ENCODE measurements around the gene ETV3. TPM values are rescaled to one million over a fixed set of nuclear protein-coding genes. Genes with fewer than 3 reads are reported as not detected.

ETV3 gene
- total and polyA plus RNA-seq, 10 of the 15 experiments (the other 5 are each of a cell fraction or from before 2014, with no cell fraction given) = 1.7 to 13.8 (median 7.2) TPM

DNA sequence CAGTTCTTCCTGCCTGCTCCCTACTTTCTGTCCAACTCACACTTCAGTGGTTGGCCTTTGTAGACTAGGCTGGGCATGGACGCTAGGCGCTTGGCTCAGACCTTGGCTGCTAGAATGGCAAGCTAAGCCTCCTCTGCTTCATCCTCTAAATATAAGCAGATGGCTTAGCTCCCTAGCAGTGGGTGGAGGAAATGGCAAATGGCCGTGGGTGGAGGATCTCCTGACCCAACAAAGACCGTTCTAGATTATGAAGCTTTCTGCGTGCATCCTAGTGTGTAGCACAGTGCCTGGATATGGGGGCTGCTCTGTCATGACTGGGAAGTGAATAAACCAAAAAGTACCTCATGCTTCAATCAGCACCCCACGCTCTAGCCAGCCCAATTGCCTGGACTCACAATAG, 28.2 kb downstream of the ETV3 start (continued):
- TF ChIP-seq, protein P1, sequence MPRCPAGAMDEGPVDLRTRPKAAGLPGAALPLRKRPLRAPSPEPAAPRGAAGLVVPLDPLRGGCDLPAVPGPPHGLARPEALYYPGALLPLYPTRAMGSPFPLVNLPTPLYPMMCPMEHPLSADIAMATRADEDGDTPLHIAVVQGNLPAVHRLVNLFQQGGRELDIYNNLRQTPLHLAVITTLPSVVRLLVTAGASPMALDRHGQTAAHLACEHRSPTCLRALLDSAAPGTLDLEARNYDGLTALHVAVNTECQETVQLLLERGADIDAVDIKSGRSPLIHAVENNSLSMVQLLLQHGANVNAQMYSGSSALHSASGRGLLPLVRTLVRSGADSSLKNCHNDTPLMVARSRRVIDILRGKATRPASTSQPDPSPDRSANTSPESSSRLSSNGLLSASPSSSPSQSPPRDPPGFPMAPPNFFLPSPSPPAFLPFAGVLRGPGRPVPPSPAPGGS (IDR thresholded peaks at IDR 0.05; ENCODE audit: borderline replicate concordance, insufficient read depth, low read depth, low read length, poor library complexity, severe bottlenecking) = no peak
- no peak for TF ChIP-seq ZNF622 (IDR thresholded peaks at IDR 0.05)
- TF ChIP-seq, protein P2, sequence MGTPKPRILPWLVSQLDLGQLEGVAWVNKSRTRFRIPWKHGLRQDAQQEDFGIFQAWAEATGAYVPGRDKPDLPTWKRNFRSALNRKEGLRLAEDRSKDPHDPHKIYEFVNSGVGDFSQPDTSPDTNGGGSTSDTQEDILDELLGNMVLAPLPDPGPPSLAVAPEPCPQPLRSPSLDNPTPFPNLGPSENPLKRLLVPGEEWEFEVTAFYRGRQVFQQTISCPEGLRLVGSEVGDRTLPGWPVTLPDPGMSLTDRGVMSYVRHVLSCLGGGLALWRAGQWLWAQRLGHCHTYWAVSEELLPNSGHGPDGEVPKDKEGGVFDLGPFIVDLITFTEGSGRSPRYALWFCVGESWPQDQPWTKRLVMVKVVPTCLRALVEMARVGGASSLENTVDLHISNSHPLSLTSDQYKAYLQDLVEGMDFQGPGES (IDR thresholded peaks at IDR 0.05) = no peak
- TF ChIP-seq, protein P3, sequence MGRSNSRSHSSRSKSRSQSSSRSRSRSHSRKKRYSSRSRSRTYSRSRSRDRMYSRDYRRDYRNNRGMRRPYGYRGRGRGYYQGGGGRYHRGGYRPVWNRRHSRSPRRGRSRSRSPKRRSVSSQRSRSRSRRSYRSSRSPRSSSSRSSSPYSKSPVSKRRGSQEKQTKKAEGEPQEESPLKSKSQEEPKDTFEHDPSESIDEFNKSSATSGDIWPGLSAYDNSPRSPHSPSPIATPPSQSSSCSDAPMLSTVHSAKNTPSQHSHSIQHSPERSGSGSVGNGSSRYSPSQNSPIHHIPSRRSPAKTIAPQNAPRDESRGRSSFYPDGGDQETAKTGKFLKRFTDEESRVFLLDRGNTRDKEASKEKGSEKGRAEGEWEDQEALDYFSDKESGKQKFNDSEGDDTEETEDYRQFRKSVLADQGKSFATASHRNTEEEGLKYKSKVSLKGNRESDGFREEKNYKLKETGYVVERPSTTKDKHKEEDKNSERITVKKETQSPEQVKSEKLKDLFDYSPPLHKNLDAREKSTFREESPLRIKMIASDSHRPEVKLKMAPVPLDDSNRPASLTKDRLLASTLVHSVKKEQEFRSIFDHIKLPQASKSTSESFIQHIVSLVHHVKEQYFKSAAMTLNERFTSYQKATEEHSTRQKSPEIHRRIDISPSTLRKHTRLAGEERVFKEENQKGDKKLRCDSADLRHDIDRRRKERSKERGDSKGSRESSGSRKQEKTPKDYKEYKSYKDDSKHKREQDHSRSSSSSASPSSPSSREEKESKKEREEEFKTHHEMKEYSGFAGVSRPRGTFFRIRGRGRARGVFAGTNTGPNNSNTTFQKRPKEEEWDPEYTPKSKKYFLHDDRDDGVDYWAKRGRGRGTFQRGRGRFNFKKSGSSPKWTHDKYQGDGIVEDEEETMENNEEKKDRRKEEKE (IDR thresholded peaks at IDR 0.05) = no peak

DNA sequence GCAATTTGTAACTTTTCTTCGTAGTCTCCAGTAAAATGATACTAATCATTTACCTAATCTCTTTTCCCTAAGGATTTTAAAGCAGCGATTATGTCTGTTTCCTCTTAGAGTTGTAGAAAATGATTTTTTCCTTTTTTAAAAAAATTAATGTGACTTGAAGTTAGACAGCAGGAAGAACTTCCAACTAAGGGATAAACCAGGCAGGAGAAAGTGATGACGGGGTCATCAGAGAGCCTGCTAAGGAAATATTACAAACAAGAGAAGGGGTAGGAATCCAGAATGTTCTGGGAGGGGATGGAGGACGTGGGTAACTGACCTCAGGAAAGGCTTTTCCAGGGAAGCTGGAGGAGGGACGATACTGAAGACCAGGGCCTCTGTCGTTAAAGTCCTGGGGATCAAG, 29.7 kb downstream of the ETV3 start:
- no peak overlapping the region for H2AFZ ChIP-seq (ENCODE audit: control insufficient read depth, low read depth, low read length)
- no peak for FAIRE-seq
- in situ Hi-C loops (cut with MboI) (no loop called here), intact Hi-C loops (cut with micrococcal nuclease; ENCODE audit: unreplicated experiment) (no loop called here)
- H3K27me3 ChIP-seq (replicated peaks in 1 of 2; ENCODE audit: control insufficient read depth in 2 of 2, insufficient read depth in 2 of 2, low read length in 1 of 2) = 0 out of 4 replicates have a peak, but pooled peaks cover 0 to 2% of the 10 kb centered on the region in 2 experiments
- ATAC-seq = no peak
- no peak overlapping the region for H3K9ac ChIP-seq (ENCODE audit: control insufficient read depth, insufficient read depth, low read length)
- no peak overlapping the region for H3K4me2 ChIP-seq (ENCODE audit: control insufficient read depth, insufficient read depth)
- no peaks in the 10 kb centered on the region for H3K79me2 ChIP-seq (ENCODE audit: control insufficient read depth, insufficient read depth, low read length)
- no peak for DNase-seq (ENCODE audit: low read depth, low spot score)
- ChIA-PET SMC1A (ENCODE audit: uncharacterized antibody, unreplicated experiment) (interaction anchor here (0.8 to 1.3 kb wide), 2 partner anchors 13 to 63 kb away, joined by 3 read pairs; no protein-coding TSS in a partner anchor), CTCF (interaction anchor here (2.7 kb wide), 1 partner anchor 18 kb away, joined by 12 read pairs; no protein-coding TSS in a partner anchor), POLR2A (no interaction called here), RAD21 (ENCODE audit: unreplicated experiment) (no interaction called here)
- no peak overlapping the region for H3K27ac ChIP-seq (ENCODE audit: control insufficient read depth, insufficient read depth)
- H3K4me1 ChIP-seq (ENCODE audit: control insufficient read depth, insufficient read depth, low read length) = peaks cover 27% of the 10 kb centered on the region
- H4K20me1 ChIP-seq (ENCODE audit: control insufficient read depth, insufficient read depth) = no peaks in the 10 kb centered on the region
- 42% methylated on average over 6 of the region's 6 CpGs for WGBS (ENCODE audit: insufficient coverage, insufficient replicate concordance, low lambda C conversion rate, missing lambda C conversion rate)
- no peak overlapping the region for H3K4me3 ChIP-seq
- no peaks in the 10 kb centered on the region for H3K9me3 ChIP-seq (replicated peaks; ENCODE audit: control insufficient read depth, insufficient read depth, low read length)
- BruUV-seq (replicated peaks) = no TSS peak
- H3K36me3 ChIP-seq (ENCODE audit: control insufficient read depth in 2 of 2, insufficient read depth in 2 of 2, low read length in 1 of 2) = no peaks in the 10 kb centered on the region
- TF ChIP-seq, protein P4, sequence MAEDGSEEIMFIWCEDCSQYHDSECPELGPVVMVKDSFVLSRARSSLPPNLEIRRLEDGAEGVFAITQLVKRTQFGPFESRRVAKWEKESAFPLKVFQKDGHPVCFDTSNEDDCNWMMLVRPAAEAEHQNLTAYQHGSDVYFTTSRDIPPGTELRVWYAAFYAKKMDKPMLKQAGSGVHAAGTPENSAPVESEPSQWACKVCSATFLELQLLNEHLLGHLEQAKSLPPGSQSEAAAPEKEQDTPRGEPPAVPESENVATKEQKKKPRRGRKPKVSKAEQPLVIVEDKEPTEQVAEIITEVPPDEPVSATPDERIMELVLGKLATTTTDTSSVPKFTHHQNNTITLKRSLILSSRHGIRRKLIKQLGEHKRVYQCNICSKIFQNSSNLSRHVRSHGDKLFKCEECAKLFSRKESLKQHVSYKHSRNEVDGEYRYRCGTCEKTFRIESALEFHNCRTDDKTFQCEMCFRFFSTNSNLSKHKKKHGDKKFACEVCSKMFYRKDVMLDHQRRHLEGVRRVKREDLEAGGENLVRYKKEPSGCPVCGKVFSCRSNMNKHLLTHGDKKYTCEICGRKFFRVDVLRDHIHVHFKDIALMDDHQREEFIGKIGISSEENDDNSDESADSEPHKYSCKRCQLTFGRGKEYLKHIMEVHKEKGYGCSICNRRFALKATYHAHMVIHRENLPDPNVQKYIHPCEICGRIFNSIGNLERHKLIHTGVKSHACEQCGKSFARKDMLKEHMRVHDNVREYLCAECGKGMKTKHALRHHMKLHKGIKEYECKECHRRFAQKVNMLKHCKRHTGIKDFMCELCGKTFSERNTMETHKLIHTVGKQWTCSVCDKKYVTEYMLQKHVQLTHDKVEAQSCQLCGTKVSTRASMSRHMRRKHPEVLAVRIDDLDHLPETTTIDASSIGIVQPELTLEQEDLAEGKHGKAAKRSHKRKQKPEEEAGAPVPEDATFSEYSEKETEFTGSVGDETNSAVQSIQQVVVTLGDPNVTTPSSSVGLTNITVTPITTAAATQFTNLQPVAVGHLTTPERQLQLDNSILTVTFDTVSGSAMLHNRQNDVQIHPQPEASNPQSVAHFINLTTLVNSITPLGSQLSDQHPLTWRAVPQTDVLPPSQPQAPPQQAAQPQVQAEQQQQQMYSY (CRISPR knock-in tag; IDR thresholded peaks at IDR 0.05) = no peak
- TF ChIP-seq, protein P5, sequence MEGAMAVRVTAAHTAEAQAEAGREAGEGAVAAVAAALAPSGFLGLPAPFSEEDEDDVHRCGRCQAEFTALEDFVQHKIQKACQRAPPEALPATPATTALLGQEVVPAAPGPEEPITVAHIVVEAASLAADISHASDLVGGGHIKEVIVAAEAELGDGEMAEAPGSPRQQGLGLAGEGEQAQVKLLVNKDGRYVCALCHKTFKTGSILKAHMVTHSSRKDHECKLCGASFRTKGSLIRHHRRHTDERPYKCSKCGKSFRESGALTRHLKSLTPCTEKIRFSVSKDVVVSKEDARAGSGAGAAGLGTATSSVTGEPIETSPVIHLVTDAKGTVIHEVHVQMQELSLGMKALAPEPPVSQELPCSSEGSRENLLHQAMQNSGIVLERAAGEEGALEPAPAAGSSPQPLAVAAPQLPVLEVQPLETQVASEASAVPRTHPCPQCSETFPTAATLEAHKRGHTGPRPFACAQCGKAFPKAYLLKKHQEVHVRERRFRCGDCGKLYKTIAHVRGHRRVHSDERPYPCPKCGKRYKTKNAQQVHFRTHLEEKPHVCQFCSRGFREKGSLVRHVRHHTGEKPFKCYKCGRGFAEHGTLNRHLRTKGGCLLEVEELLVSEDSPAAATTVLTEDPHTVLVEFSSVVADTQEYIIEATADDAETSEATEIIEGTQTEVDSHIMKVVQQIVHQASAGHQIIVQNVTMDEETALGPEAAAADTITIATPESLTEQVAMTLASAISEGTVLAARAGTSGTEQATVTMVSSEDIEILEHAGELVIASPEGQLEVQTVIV (IDR thresholded peaks at IDR 0.05; ENCODE audit: borderline replicate concordance, partially characterized antibody) = no peak
- TF ChIP-seq SMAD5 (IDR thresholded peaks at IDR 0.05; ENCODE audit: low read depth) (no peak), FOXM1 (IDR thresholded peaks at IDR 0.05; ENCODE audit: low read depth, low read length) (no peak)

Measured in GM12878 (cell line).